SK-N-MC (cell line): Measurements from ENCODE around the gene TCF12.

Source experiments
- EZH2 ChIP-seq: fragments of 200-600 bp; sonication (generic); IDR thresholded peaks from one replicate; pipeline ENCODE4 v1.6.1; 2017; ENCODE audit warnings: antibody characterized with exemption
- FOXP2 ChIP-seq: optimal IDR thresholded peaks from 2 replicates; pipeline ENCODE3; 2011; ENCODE audit warnings: mild to moderate bottlenecking, moderate library complexity; ENCODE audit not compliant: insufficient read depth; ENCODE audit errors: extremely low read length, control extremely low read depth
- POLR2AphosphoS5 ChIP-seq: IDR thresholded peaks from 2 replicates; pipeline ENCODE4 v1.6.1; 2012; ENCODE audit warnings: mild to moderate bottlenecking, low read depth, low read length, borderline replicate concordance

DNA sequence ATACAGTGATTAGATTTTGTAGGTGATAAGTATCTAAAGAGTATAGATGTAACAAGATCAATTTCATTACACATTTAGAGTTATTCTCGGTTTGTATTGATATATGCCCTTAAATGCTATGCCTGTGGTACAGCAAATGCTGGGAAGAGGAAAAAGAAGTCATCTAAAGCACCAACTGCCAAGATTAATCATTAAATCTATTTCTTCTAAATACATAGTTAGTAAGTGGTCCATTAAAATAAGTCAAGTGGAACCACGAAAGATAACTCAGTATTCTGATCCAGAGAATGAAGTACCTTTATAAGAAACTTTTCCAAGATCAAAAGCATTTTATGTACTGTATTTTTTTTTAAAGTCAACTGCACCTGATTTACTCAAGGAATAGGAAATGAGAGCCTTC is 315.7 kb downstream of the TCF12 start:
- TF ChIP-seq POLR2AphosphoS5, result no peak
- no peak for TF ChIP-seq FOXP2
- TF ChIP-seq EZH2, result no peak
